OCI-M1 (cell line): ENCODE results near the gene GALNT12.

Experiments used
- DNase-seq: peaks from one replicate; lab custom pipeline; 2025; lab: John Stamatoyannopoulos, UW

The GALNT12 gene

GRCh38 chr9:98833090-98833956 lies 25.9 kb downstream of the GALNT12 start:
- peak; percentile 12 for DNase-seq

- DNase-seq, result no peak
Observed at GRCh38 chr9:98834386-98834785, 26.9 kb downstream of the GALNT12 start.

DNA sequence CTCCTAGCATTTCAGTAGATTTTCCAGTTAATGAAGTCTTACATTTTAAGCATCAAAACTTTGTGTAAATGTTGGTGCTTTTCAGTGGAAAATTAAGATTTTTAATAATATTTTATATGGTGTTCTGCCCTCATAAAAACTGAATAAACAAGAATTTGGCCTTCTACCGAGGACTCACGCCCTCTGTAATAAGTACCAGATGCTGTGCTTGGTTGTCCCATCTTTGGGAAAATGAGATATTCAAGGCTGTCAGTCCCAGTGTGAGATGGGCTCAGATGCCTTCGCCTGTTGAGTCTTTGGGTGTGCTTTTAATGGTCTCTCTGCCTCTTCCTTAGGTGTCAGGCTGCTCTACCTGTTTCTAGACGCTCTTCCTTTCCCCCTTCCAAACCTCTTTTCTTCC lies 28.7 kb downstream of the GALNT12 start:
- DNase-seq, result no peak

- DNase-seq, result no peak
Observed at GRCh38 chr9:98837516-98837915, 30.0 kb downstream of the GALNT12 start.

DNA sequence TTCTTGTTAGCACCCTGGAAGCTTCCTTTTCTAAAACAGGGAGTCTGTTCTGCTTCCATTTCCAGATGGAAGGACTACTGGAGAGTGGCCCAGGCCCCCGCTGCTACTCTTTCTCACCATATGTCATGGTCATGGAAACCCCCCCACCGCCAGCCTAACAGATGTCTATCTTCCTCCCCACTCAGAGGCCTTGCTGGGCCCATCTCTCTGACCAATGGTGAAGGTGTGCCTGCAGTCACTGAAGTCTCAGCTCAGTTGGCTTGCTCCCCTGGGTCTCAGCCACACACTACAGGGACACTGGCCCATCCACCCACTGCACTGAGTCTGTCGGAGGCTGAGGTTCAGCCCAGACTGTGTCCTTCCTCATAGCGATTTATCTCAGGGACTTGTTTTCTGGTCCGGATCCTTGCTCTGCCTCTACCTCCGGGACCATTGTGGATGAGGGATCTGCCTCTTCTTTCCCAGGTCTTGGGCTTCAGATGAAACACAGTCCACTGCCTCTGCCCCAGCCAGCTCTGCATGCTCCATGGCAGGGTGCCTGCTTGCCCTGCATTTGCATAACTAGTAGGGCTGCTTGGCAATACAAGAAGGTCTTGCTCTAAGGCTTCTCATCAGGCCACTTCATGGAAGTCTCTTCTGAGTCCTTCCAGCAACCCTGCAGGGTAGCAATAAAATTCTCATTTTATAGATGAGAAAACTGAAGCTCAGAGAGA lies 30.8 kb downstream of the GALNT12 start:
- DNase-seq, result no peak

GRCh38 chr9:98838868-98839565 lies 31.5 kb downstream of the GALNT12 start:
- no peak for DNase-seq

DNA sequence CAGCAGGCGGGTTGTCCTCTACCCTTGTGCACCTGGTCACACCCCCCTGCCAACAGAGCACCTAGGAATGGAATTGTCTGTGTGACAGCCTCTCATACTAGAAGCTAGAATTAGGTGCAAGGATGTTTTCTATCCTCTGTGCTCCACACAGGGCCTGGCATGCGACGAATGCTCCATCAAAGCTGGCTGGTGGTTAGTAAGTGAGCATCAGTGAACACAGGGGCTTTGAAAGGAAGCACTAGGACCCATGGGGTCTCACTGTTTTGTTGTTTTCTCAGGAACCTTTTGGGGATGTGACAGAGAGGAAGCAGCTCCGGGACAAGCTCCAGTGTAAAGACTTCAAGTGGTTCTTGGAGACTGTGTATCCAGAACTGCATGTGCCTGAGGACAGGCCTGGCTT lies 32.3 kb downstream of the GALNT12 start:
- no peak for DNase-seq

GRCh38 chr9:98842510-98842909 lies 35.0 kb downstream of the GALNT12 start:
- DNase-seq, result no peak

- DNase-seq, result no peak
Observed at GRCh38 chr9:98846081-98846480, 38.6 kb downstream of the GALNT12 start.

- no peak for DNase-seq
Observed at GRCh38 chr9:98846879-98847278, 39.4 kb downstream of the GALNT12 start.

DNA sequence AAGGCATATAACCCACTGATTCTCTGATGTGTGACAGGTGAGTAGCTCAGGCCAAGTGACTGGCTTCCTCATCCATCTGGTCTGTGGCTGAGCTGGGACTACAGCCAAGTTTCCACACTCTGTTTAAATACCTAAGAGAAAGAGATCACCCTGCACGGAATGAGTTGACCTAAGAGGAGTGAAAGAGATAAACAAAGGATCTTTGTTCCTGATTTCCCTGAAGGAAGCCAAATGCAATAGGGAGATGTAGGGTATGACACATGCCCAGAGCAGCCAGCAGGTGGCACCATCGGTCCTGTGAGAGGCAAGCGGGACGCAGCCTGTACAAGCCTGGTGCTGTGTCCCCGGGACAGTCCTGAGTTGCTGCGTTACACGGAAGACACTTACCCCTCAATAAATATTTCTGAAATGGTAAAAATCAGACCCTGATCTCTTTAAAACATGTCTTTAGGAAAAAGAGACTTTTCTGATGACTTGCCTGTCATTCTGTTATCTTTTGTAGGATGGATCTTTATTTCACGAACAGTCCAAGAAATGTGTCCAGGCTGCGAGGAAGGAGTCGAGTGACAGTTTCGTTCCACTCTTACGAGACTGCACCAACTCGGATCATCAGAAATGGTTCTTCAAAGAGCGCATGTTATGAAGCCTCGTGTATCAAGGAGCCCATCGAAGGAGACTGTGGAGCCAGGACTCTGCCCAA lies 41.1 kb downstream of the GALNT12 start:
- peak; percentile 91 for DNase-seq

DNA sequence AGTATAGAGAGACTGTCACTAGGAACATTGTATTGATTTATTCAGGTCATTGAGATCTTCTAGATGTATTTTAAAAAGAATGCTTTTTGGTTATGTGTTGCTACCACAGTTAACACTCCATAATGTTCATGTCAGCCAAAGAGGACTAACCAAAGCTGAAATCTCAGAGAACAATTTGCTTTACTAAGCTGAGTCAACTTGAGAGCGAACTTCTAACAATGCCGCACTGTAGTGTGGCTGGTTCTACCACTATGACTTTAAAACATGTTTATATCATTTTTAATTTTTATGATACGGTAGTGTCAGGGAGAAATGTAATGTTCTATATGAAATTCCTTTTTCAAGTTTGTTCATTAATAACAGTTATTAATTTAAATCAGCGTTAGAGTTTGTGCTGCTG lies 42.1 kb downstream of the GALNT12 start:
- no peak for DNase-seq

DNA sequence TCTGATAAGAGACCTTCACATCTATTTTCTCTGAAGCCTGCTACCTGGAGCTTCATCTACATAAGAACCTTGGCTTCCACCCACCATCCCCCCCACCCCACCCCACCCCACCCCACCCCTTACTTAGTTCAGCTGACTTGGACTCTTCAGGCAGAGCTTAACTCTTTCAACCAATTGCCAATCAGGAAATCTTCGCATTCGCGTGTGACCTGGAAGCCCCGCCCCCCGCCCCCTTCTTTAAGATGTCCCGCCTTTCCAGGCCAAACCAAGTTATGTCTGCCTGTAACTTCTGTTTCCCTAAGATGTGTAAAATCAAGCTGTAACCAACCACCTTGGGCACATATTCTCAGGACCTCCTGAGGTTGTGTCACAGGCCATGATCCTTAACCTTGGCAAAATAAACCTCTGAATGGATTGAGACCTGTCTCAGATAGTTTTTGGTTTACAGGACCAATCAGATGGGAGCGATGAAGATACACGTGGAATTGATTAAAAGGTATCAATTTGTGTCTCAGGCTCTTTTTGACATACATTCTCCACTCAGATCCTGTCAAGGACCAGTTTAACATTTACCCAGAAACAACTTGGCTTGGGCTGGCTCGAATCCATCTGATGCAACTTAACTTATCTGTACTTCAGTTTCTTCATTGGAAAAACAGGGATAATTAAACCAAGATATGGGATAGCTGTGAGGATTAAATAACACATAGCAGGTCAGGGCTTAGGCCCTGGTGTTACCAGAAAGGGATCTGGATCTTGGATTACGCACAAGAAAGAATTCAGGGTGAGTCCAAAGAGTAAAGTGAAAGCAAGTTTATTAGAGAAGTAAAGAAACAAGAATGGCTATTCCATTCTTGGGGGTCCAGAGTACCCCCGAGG lies 43.6 kb downstream of the GALNT12 start:
- DNase-seq, result no peak

GRCh38 chr9:98851730-98852459 lies 44.4 kb downstream of the GALNT12 start:
- DNase-seq, result peak; percentile 93

GRCh38 chr9:98852460-98852734 lies 44.9 kb downstream of the GALNT12 start:
- DNase-seq, result no peak

- no peak for DNase-seq
Observed at GRCh38 chr9:98852961-98853360, 45.5 kb downstream of the GALNT12 start.

GRCh38 chr9:98854266-98854665 lies 46.8 kb downstream of the GALNT12 start:
- DNase-seq, result no peak

- no peak for DNase-seq
Observed at GRCh38 chr9:98855592-98855991, 48.1 kb downstream of the GALNT12 start.

GRCh38 chr9:98856982-98857381 lies 49.5 kb downstream of the GALNT12 start:
- DNase-seq, result peak; percentile 32

- DNase-seq, result no peak
Observed at GRCh38 chr9:98859941-98860340, 52.5 kb downstream of the GALNT12 start.

GRCh38 chr9:98860871-98861293 lies 53.4 kb downstream of the GALNT12 start:
- peak; percentile 59 for DNase-seq
